ENCODE results near the gene NEK1. TPM values are rescaled to one million over a fixed set of nuclear protein-coding genes. Genes with fewer than 3 reads are reported as not detected.

The NEK1 gene
- polyA plus RNA-seq, 1 of the 3 experiments (the other 2 are of a cell fraction), result 2.0 TPM

DNA sequence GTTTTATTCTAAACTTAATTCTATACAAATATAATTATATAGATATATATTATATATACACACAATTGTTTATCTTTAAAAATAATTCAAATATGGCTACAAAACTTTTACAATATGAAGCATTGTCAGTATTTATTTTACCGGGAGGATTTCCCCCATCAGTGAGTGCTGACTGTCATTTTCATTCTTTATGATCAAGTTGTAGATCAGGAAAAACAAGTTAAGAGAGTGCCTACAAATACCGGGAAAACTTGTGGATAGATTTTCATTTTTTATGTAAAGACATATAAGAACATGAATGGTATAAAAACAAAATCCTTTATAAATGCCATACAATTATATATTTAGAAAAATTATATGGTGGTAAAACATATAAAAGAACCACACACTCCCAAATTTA lies 45.8 kb upstream of the NEK1 start:
- H3K9ac ChIP-seq, result no peak overlapping the region
- H3K4me2 ChIP-seq, result peak overlapping the region; percentile 66; the same call in 1 of the 2 replicates
- peaks cover 36% of the 10 kb centered on the region for H3F3A ChIP-seq (replicated peaks; ENCODE audit: insufficient read depth)
- H3K27ac ChIP-seq (ENCODE audit: low read depth in 2 of 2, low read length in 1 of 2), result peak overlapping the region in 1 of 2 experiments; percentile 99; a peak in 1 of 4 replicates
- no peak overlapping the region for H3K4me3 ChIP-seq (ENCODE audit: low read depth in 2 of 2, low read length in 1 of 2)
- H3K79me2 ChIP-seq (ENCODE audit: insufficient read depth), result peaks cover 76% of the 10 kb centered on the region
- H3K27me3 ChIP-seq (ENCODE audit: insufficient read depth), result no peaks in the 10 kb centered on the region
- no peaks in the 10 kb centered on the region for H3K9me2 ChIP-seq
- no peaks in the 10 kb centered on the region for H3K9me3 ChIP-seq
- peaks cover 13 to 24% of the 10 kb centered on the region in 2 experiments; a peak in 3 of 4 replicates for H3K4me1 ChIP-seq (ENCODE audit: control insufficient read depth in 1 of 2, insufficient read depth in 2 of 2, low read depth in 1 of 2, low read length in 1 of 2)
- no peak for DNase-seq
- no peaks in the 10 kb centered on the region for H3K36me3 ChIP-seq (replicated peaks in 1 of 2; ENCODE audit: control insufficient read depth in 1 of 2, insufficient read depth in 2 of 2, low read length in 1 of 2)
- H4K20me1 ChIP-seq (ENCODE audit: insufficient read depth), result no peaks in the 10 kb centered on the region
- CTCF ChIA-PET, result interaction anchor here (0.9 to 1.6 kb wide), 3 partner anchors 39 to 153 kb away, joined by 4 to 8 read pairs (median 4); partner anchors contain the start of gene NEK1
- no peak overlapping the region for H2AFZ ChIP-seq (ENCODE audit: low read depth)
- WGBS (ENCODE audit: low lambda C conversion rate), result 82% methylated on average over 2 of the region's 2 CpGs
- TF ChIP-seq FOXM1 (IDR thresholded peaks at IDR 0.05; ENCODE audit: low read depth), result no peak
- TF ChIP-seq FOXJ3 (CRISPR knock-in tag; IDR thresholded peaks at IDR 0.05), result no peak
- TF ChIP-seq, protein P1, sequence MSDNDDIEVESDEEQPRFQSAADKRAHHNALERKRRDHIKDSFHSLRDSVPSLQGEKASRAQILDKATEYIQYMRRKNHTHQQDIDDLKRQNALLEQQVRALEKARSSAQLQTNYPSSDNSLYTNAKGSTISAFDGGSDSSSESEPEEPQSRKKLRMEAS (IDR thresholded peaks at IDR 0.05; ENCODE audit: low read depth), result no peak
- TF ChIP-seq NRF1 (IDR thresholded peaks at IDR 0.05; ENCODE audit: low read depth, low read length), result no peak
- no peak for TF ChIP-seq TAF1 (IDR thresholded peaks at IDR 0.05; ENCODE audit: borderline replicate concordance, low read depth, low read length)
- no peak for TF ChIP-seq GABPA (IDR thresholded peaks at IDR 0.05; ENCODE audit: low read depth)
- no peak for TF ChIP-seq CHD2 (IDR thresholded peaks at IDR 0.05; ENCODE audit: low read length, partially characterized antibody)
- TF ChIP-seq, protein P2, sequence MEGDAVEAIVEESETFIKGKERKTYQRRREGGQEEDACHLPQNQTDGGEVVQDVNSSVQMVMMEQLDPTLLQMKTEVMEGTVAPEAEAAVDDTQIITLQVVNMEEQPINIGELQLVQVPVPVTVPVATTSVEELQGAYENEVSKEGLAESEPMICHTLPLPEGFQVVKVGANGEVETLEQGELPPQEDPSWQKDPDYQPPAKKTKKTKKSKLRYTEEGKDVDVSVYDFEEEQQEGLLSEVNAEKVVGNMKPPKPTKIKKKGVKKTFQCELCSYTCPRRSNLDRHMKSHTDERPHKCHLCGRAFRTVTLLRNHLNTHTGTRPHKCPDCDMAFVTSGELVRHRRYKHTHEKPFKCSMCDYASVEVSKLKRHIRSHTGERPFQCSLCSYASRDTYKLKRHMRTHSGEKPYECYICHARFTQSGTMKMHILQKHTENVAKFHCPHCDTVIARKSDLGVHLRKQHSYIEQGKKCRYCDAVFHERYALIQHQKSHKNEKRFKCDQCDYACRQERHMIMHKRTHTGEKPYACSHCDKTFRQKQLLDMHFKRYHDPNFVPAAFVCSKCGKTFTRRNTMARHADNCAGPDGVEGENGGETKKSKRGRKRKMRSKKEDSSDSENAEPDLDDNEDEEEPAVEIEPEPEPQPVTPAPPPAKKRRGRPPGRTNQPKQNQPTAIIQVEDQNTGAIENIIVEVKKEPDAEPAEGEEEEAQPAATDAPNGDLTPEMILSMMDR (IDR thresholded peaks at IDR 0.05), result no peak
- TF ChIP-seq FOSL2 (IDR thresholded peaks at IDR 0.05; ENCODE audit: borderline replicate concordance, low read depth), result no peak
- TF ChIP-seq, protein P3, sequence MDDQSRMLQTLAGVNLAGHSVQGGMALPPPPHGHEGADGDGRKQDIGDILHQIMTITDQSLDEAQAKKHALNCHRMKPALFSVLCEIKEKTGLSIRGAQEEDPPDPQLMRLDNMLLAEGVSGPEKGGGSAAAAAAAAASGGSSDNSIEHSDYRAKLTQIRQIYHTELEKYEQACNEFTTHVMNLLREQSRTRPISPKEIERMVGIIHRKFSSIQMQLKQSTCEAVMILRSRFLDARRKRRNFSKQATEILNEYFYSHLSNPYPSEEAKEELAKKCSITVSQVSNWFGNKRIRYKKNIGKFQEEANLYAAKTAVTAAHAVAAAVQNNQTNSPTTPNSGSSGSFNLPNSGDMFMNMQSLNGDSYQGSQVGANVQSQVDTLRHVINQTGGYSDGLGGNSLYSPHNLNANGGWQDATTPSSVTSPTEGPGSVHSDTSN (IDR thresholded peaks at IDR 0.05), result no peak
- no peak for TF ChIP-seq MXI1 (IDR thresholded peaks at IDR 0.05; ENCODE audit: low read depth, low read length)
- no peak for TF ChIP-seq RAD21 (IDR thresholded peaks at IDR 0.05; ENCODE audit: low read length)
- no peak for TF ChIP-seq GATA2 (CRISPR knock-in tag; IDR thresholded peaks at IDR 0.05)
- TF ChIP-seq YY1 (IDR thresholded peaks at IDR 0.05; ENCODE audit: low read depth), result no peak
- no peak for TF ChIP-seq SMC3 (IDR thresholded peaks at IDR 0.05; ENCODE audit: low read depth, low read length)
- TF ChIP-seq JUND (IDR thresholded peaks at IDR 0.05), result no peak
- no peak for TF ChIP-seq TEAD4 (IDR thresholded peaks at IDR 0.05; ENCODE audit: borderline replicate concordance, insufficient read depth)
- no peak for TF ChIP-seq RFX5 (IDR thresholded peaks at IDR 0.05; ENCODE audit: low read length)
- no peak for TF ChIP-seq NFIC (IDR thresholded peaks at IDR 0.05; ENCODE audit: borderline replicate concordance)
- TF ChIP-seq EP300 (IDR thresholded peaks at IDR 0.05; ENCODE audit: borderline replicate concordance in 1 of 2, low read depth in 1 of 2, low read length in 1 of 2), result no peak
- POLR2A ChIA-PET, result no interaction called here
